ENCODE data around the gene SDR42E1.

Gene SDR42E1

GRCh38 chr16:81997738-81998137, 13.5 kb downstream of the SDR42E1 start:
- H3K4me3 ChIP-seq (replicated peaks; ENCODE audit: low read depth, low read length): no peak overlapping the region
- TF ChIP-seq CTCF (IDR thresholded peaks at IDR 0.05; ENCODE audit: low read depth, low read length, missing control alignments): no peak
- DNase-seq (ENCODE audit: extremely low read depth, low read depth): no peak

GRCh38 chr16:81996664-81997509, 14.4 kb downstream of the SDR42E1 start:
- no peak overlapping the region for H3K4me3 ChIP-seq (replicated peaks; ENCODE audit: low read depth, low read length)
- peak; percentile 20 for DNase-seq (ENCODE audit: extremely low read depth, low read depth)
- peak; percentile 27 for TF ChIP-seq CTCF (IDR thresholded peaks at IDR 0.05; ENCODE audit: low read depth, low read length, missing control alignments)

GRCh38 chr16:81995651-81996050, 15.6 kb downstream of the SDR42E1 start:
- no peak for TF ChIP-seq CTCF (IDR thresholded peaks at IDR 0.05; ENCODE audit: low read depth, low read length, missing control alignments)
- no peak overlapping the region for H3K4me3 ChIP-seq (replicated peaks; ENCODE audit: low read depth, low read length)
- DNase-seq (ENCODE audit: extremely low read depth, low read depth): no peak

- DNase-seq (ENCODE audit: extremely low read depth, low read depth): no peak
- H3K4me3 ChIP-seq (replicated peaks; ENCODE audit: low read depth, low read length): no peak overlapping the region
- peak; percentile 24 for TF ChIP-seq CTCF (IDR thresholded peaks at IDR 0.05; ENCODE audit: low read depth, low read length, missing control alignments)
These were observed 16.8 kb downstream of the SDR42E1 start for GRCh38 chr16:81994485-81994884.

GRCh38 chr16:81992859-81993258, 18.4 kb downstream of the SDR42E1 start:
- no peak overlapping the region for H3K4me3 ChIP-seq (replicated peaks; ENCODE audit: low read depth, low read length)
- no peak for DNase-seq (ENCODE audit: extremely low read depth, low read depth)
- no peak for TF ChIP-seq CTCF (IDR thresholded peaks at IDR 0.05; ENCODE audit: low read depth, low read length, missing control alignments)

GRCh38 chr16:81987706-81988105, 23.6 kb downstream of the SDR42E1 start:
- no peak overlapping the region for H3K4me3 ChIP-seq (replicated peaks; ENCODE audit: low read depth, low read length)
- TF ChIP-seq CTCF (IDR thresholded peaks at IDR 0.05; ENCODE audit: low read depth, low read length, missing control alignments): no peak
- no peak for DNase-seq (ENCODE audit: extremely low read depth, low read depth)
